K562 (cell line): Measurements from ENCODE around the gene TTLL9. TPM values are rescaled to one million over a fixed set of nuclear protein-coding genes. Genes with fewer than 3 reads are reported as not detected.

Experiments
- ATAC-seq: fragments of 200-7000 bp; cut with Tn5 transposase; 3 replicates; pipeline ENCODE4 v1.9.1; 2020; ENCODE audit warnings: moderate library complexity
- Bru-seq: library from RNA; stranded (reverse); fragments of 400-500 nt; gene quantifications from one replicate; lab custom pipeline; 2021; lab: Mats Ljungman, UMichigan
- BruChase-seq, 2 experiments: library from RNA; stranded (reverse); fragments of 400-500 nt; gene quantifications; one replicate each; lab custom pipeline; 2021; lab: Mats Ljungman, UMichigan
- BruUV-seq: library from RNA; stranded (reverse); fragments of 400-500 nt; replicated peaks from 2 replicates; lab custom pipeline; 2021; lab: Mats Ljungman, UMichigan
- CTCF ChIA-PET: fragments of 300-600 bp; formaldehyde crosslinking; extraction: SDS; loops from one replicate; lab custom pipeline; 2021; ENCODE audit warnings: low intra/inter-chr PET ratio; lab: Yijun Ruan, JAX
- POLR2A ChIA-PET: fragments of 300-600, 350-650 bp; sonication (Branson Sonifier 250); formaldehyde crosslinking; extraction: SDS; loops from one replicate; lab custom pipeline; 2021; ENCODE audit warnings: antibody characterized with exemption, inconsistent platforms; lab: Yijun Ruan, JAX
- DNase-seq, 4 experiments: peaks; one replicate each; pipeline versions ENCODE4 v3.0.0 to v3.0.0-alpha.2; 2011 to 2018; ENCODE audit warnings: low spot score in 3 of 4, mixed read lengths in 3 of 4; ENCODE audit errors: extremely low read depth in 1 of 4
- FAIRE-seq: peaks from 2 replicates; lab custom pipeline; 2011; peaks lifted over from hg19 to GRCh38; lab: Jason Lieb, UNC
- H2AFZ ChIP-seq: 2 replicates; pipeline ENCODE4 v1.6.0; 2011; ENCODE audit warnings: low read depth, low read length, control low read depth, inconsistent platforms
- H3K27ac ChIP-seq: fragments of 200-600 bp; 3 replicates; pipeline ENCODE4 v1.8.0; 2011; ENCODE audit warnings: low read depth, mild to moderate bottlenecking, control low read depth, inconsistent platforms, low read length, moderate library complexity, mixed read lengths; ENCODE audit errors: extremely low read depth
- H3K27me3 ChIP-seq, 2 experiments: fragments of 300-600 bp in 1 of 2; 2 replicates in 1 of 2; 3 replicates in 1 of 2; pipeline versions ENCODE4 v1.6.0 to v1.8.0; 2011; ENCODE audit warnings: inconsistent platforms in 2 of 2, low read length in 2 of 2, mild to moderate bottlenecking in 1 of 2, mixed read lengths in 1 of 2, moderate library complexity in 1 of 2; ENCODE audit not compliant: control insufficient read depth in 2 of 2, insufficient read depth in 2 of 2
- H3K36me3 ChIP-seq: fragments of 300-600 bp; 3 replicates; pipeline ENCODE4 v1.8.0; 2011; ENCODE audit warnings: mild to moderate bottlenecking, low read length, inconsistent platforms; ENCODE audit not compliant: control insufficient read depth, insufficient read depth
- H3K4me1 ChIP-seq, 2 experiments: fragments of 200-600 bp in 1 of 2; replicated peaks in 1 of 2; 2 replicates in 1 of 2; 3 replicates in 1 of 2; pipeline versions ENCODE4 v1.5.1 to v1.8.0; 2011; ENCODE audit warnings: inconsistent platforms in 2 of 2, low read length in 2 of 2, mild to moderate bottlenecking in 1 of 2, mixed read lengths in 1 of 2, moderate library complexity in 1 of 2; ENCODE audit not compliant: control insufficient read depth in 2 of 2, insufficient read depth in 2 of 2
- H3K4me2 ChIP-seq: 2 replicates; pipeline ENCODE4 v1.6.1; 2011; ENCODE audit warnings: low read length, control low read depth, inconsistent platforms, mixed read lengths; ENCODE audit not compliant: insufficient read depth
- H3K4me3 ChIP-seq: fragments of 200-600 bp; sonication (generic), shearing (Covaris generic); 2 replicates; pipeline ENCODE4 v1.5.1; 2016; ENCODE audit warnings: control low read depth, inconsistent platforms
- H3K79me2 ChIP-seq: fragments of 200-600 bp; 3 replicates; pipeline ENCODE4 v1.8.0; 2011; ENCODE audit warnings: low read length, inconsistent platforms; ENCODE audit not compliant: control insufficient read depth, insufficient read depth
- H3K9ac ChIP-seq, 2 experiments: 2 replicates each; pipeline versions ENCODE4 v1.6.0 to v1.6.1; 2011; ENCODE audit warnings: low read depth in 2 of 2, low read length in 2 of 2, control low read depth in 1 of 2, inconsistent platforms in 1 of 2, mild to moderate bottlenecking in 1 of 2, mixed read lengths in 1 of 2; ENCODE audit not compliant: insufficient read depth in 1 of 2
- H3K9me1 ChIP-seq: one replicate; pipeline ENCODE4 v1.6.0; 2011; ENCODE audit warnings: inconsistent platforms, mild to moderate bottlenecking, low read length, moderate library complexity; ENCODE audit not compliant: control insufficient read depth, insufficient read depth
- H3K9me3 ChIP-seq: replicated peaks from 2 replicates; pipeline ENCODE4 v1.5.1; 2011; ENCODE audit warnings: low read depth, low read length, inconsistent platforms; ENCODE audit not compliant: control insufficient read depth, insufficient read depth
- H4K20me1 ChIP-seq: replicated peaks from 2 replicates; pipeline ENCODE4 v1.6.1; 2011; ENCODE audit warnings: low read length, inconsistent platforms, mixed read lengths; ENCODE audit not compliant: control insufficient read depth, insufficient read depth
- LARP7 ChIP-seq: fragments of 450-650 bp; IDR thresholded peaks from 2 replicates; pipeline ENCODE4 v1.6.1; 2016
- NONO ChIP-seq, 2 experiments: fragments of 200-400 bp in 1 of 2; fragments of 450-650 bp in 1 of 2; formaldehyde crosslinking in 1 of 2; IDR thresholded peaks; 2 replicates each; pipeline ENCODE4 v1.6.1; 2017; ENCODE audit warnings: low read depth in 2 of 2, mild to moderate bottlenecking in 2 of 2, moderate library complexity in 2 of 2, low read length in 1 of 2
- WGBS: fragments of 100-300 bp; shearing (Covaris generic); methylation state at CpG from one replicate; pipeline ENCODE4 v1.1.6; 2016; ENCODE audit warnings: low coverage, mixed read lengths; ENCODE audit not compliant: insufficient coverage; ENCODE audit errors: missing lambda C conversion rate; 5-methylcytosine and 5-hydroxymethylcytosine counted together
- in situ Hi-C: fragments of 300-500 bp; cut with MboI; formaldehyde crosslinking; loops from 4 replicates; pipeline ENCODE4 v1.15.0; 2018; ENCODE audit warnings: inconsistent platforms, mixed read lengths
- intact Hi-C: fragments of 100-400 bp; cut with micrococcal nuclease; formaldehyde crosslinking; loops from 2 replicates; pipeline ENCODE4 v1.14.2; 2022
- long read RNA-seq, 3 experiments: library from polyadenylated mRNA in 2 of 3; library from RNA in 1 of 3; unstranded in 2 of 3; stranded (forward) in 1 of 3; transcript quantifications; one replicate each; pipeline ENCODE4 v2.0.0, GENCODE V29; 2019 to 2022
- polyA minus RNA-seq, 3 experiments: library from RNA; depleted of rRNA, polyadenylated mRNA; stranded (reverse); fragments of >200 nt; gene quantifications; 2 replicates each; pipeline ENCODE4 v1.2.3, GENCODE V29; 2011
- polyA plus RNA-seq, 8 experiments: library from polyadenylated mRNA; depleted of rRNA in 4 of 8; stranded (reverse) in 5 of 8; unstranded in 3 of 8; fragments of >200 nt; fragmentation: Nextera tagmentation in 2 of 8; fragmentation: Illumina TruSeq in 1 of 8; extraction: Ambion mirVana in 2 of 8; extraction: Trizol in 1 of 8; gene quantifications; 2 replicates each; pipeline versions ENCODE4 v1.2.1 to v1.2.3, GENCODE V29; 2011 to 2014; ENCODE audit warnings: inconsistent platforms in 1 of 8, missing spikeins in 1 of 8
- total RNA-seq, 7 experiments: library from RNA; depleted of rRNA in 6 of 7; stranded (reverse); fragments of >200 nt in 6 of 7; fragmentation: Illumina TruSeq in 2 of 7; extraction: Trizol in 2 of 7; gene quantifications; 2 replicates each; pipeline versions ENCODE4 v1.2.1 to v1.2.3, GENCODE V29; 2011 to 2021; ENCODE audit warnings: low replicate concordance in 1 of 7
- TF ChIP-seq, protein P1 (sequence below), 2 experiments: fragments of 450-650 bp; formaldehyde crosslinking in 1 of 2; IDR thresholded peaks; 2 replicates each; pipeline versions ENCODE4 v1.4.0 to v1.6.1; 2014 to 2020; ENCODE audit warnings: mild to moderate bottlenecking in 2 of 2, borderline replicate concordance in 1 of 2, low read depth in 1 of 2
- TF ChIP-seq, protein P2 (sequence below): fragments of 450-650 bp; IDR thresholded peaks from 2 replicates; pipeline ENCODE4 v1.6.1; 2016

The TTLL9 gene, protein sequence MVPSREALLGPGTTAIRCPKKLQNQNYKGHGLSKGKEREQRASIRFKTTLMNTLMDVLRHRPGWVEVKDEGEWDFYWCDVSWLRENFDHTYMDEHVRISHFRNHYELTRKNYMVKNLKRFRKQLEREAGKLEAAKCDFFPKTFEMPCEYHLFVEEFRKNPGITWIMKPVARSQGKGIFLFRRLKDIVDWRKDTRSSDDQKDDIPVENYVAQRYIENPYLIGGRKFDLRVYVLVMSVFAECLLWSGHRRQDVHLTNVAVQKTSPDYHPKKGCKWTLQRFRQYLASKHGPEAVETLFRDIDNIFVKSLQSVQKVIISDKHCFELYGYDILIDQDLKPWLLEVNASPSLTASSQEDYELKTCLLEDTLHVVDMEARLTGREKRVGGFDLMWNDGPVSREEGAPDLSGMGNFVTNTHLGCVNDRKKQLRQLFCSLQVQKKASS
- not detected in 2 replicates for total RNA-seq (2011; cell fraction: chromatin; rRNA removed; ENCODE audit: low replicate concordance)
- not detected in 2 replicates for total RNA-seq (2011; cell fraction: nucleolus; rRNA removed)
- total RNA-seq (2011; cell fraction: nucleoplasm; rRNA removed): not detected in 2 replicates
- total RNA-seq (2014; rRNA removed): not detected in 2 replicates
- total RNA-seq (2014; rRNA removed; fragmentation: Illumina TruSeq; extraction: Trizol): not detected in 2 replicates
- not detected in 2 replicates for total RNA-seq (2015; rRNA removed; fragmentation: Illumina TruSeq; extraction: Trizol)
- total RNA-seq (2021): not detected in 2 replicates
- polyA plus RNA-seq (2011; rRNA removed): not detected in 2 replicates
- not detected in 2 replicates for polyA plus RNA-seq (2011; cell fraction: cytosol; rRNA removed)
- polyA plus RNA-seq (2011; cell fraction: nucleus; rRNA removed): not detected in 2 replicates
- not detected in 2 replicates for polyA plus RNA-seq (2012)
- polyA plus RNA-seq (2014; fragmentation: Illumina TruSeq; extraction: Trizol): not detected in 2 replicates
- polyA plus RNA-seq (2014; fragmentation: Nextera tagmentation; extraction: Ambion mirVana): under 1 TPM in 1 of 2 experiments, not detected in 1; 0.06 TPM
- 0.07 TPM in 1 of 2 replicates, not detected in the other for polyA plus RNA-seq (2014; rRNA removed)
- not detected in 2 replicates for polyA minus RNA-seq (2011; rRNA and poly(A)+ RNA removed)
- not detected in 2 replicates for polyA minus RNA-seq (2011; cell fraction: cytosol; rRNA and poly(A)+ RNA removed)
- polyA minus RNA-seq (2011; cell fraction: nucleus; rRNA and poly(A)+ RNA removed): not detected in 2 replicates
- percentile 12 among the genes with signal in this experiment for Bru-seq, nascent RNA
- percentile 5 among the genes with signal in this experiment for BruChase-seq, experiment 1, labeled RNA remaining after a 2-hour chase
- BruChase-seq, experiment 2, labeled RNA remaining after a 6-hour chase: percentile 9 among the genes with signal in this experiment
- long read RNA-seq, experiment 1: 0 reads
- long read RNA-seq, experiment 2: 0 reads
- long read RNA-seq, experiment 3: 0 reads

DNA sequence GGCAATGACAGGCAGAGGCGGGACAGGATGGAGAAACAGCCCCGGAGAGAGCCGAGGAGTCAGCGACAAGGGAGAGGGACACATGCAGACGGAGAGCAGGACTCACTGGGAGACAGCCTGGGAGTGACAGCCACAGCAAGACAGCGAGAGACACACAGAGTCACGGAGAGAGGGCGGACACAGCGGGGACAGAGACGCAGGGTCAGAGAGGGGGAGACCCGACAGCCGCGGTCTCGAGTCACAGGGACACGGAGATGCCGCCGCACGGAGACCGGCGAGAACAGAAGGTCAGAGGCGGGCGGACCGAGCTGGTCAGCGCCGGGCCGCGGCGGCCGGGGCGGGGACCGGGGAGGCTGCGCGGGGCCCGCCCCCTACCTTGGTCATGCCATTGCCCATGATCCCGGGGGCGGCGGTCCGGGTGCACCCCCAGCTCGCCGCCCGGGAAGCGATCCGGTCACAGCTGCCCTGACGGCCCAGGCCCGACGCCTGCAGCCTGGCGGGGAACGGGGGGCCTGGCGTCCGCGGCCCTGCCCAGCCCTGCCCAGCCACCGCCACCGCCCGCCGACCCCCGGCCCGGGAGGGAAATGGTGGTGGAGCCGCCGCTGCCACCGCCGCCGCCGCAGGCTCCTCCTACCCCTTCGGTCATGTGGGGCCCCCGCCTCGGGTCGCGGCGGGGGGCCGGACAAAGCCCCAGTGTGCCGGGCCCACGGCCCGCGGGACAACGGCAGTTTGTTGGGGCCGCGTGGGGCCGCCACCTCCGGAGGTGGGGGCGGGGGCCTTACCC is at the start of gene TTLL9, which contains the start of gene DUSP15:
Gene TTLL9 (plus strand): TSS at position 693 of the 784 bp plus-strand sequence. CDS start 493 bp downstream, outside the sequence.
Gene DUSP15 (minus strand): TSS at position 586 of the 784 bp plus-strand sequence. CDS start 190 bp downstream, at position 396.
- BruUV-seq: no TSS peak
- TF ChIP-seq LARP7: 0 out of 2 replicates have a peak, but pooled peaks have one; percentile 10
- peak in 1 of 2 experiments; percentile 70; a peak in 1 of 4 replicates for TF ChIP-seq NONO (IDR thresholded peaks at IDR 0.05; ENCODE audit: low read depth in 2 of 2, low read length in 1 of 2)
- TF ChIP-seq, protein P1, sequence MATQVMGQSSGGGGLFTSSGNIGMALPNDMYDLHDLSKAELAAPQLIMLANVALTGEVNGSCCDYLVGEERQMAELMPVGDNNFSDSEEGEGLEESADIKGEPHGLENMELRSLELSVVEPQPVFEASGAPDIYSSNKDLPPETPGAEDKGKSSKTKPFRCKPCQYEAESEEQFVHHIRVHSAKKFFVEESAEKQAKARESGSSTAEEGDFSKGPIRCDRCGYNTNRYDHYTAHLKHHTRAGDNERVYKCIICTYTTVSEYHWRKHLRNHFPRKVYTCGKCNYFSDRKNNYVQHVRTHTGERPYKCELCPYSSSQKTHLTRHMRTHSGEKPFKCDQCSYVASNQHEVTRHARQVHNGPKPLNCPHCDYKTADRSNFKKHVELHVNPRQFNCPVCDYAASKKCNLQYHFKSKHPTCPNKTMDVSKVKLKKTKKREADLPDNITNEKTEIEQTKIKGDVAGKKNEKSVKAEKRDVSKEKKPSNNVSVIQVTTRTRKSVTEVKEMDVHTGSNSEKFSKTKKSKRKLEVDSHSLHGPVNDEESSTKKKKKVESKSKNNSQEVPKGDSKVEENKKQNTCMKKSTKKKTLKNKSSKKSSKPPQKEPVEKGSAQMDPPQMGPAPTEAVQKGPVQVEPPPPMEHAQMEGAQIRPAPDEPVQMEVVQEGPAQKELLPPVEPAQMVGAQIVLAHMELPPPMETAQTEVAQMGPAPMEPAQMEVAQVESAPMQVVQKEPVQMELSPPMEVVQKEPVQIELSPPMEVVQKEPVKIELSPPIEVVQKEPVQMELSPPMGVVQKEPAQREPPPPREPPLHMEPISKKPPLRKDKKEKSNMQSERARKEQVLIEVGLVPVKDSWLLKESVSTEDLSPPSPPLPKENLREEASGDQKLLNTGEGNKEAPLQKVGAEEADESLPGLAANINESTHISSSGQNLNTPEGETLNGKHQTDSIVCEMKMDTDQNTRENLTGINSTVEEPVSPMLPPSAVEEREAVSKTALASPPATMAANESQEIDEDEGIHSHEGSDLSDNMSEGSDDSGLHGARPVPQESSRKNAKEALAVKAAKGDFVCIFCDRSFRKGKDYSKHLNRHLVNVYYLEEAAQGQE (IDR thresholded peaks at IDR 0.05; ENCODE audit: borderline replicate concordance): peak; percentile 96
- TF ChIP-seq, protein P1 (CRISPR knock-in tag; IDR thresholded peaks at IDR 0.05; ENCODE audit: low read depth): no peak
- TF ChIP-seq, protein P2, sequence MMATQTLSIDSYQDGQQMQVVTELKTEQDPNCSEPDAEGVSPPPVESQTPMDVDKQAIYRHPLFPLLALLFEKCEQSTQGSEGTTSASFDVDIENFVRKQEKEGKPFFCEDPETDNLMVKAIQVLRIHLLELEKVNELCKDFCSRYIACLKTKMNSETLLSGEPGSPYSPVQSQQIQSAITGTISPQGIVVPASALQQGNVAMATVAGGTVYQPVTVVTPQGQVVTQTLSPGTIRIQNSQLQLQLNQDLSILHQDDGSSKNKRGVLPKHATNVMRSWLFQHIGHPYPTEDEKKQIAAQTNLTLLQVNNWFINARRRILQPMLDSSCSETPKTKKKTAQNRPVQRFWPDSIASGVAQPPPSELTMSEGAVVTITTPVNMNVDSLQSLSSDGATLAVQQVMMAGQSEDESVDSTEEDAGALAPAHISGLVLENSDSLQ: peak; percentile 57

More for the DNA sequence above, at the start of gene TTLL9, which contains the start of gene DUSP15:
- ChIA-PET CTCF (interaction anchor here (0.7 kb wide), 1 partner anchor 17 kb away, joined by 3 read pairs; no protein-coding TSS in a partner anchor), POLR2A (no interaction called here)
- Histone ChIP-seq H3K9ac (peak within 1 kb of the TSS in 1 of 2 experiments; percentile 77; a peak in 3 of 4 replicates), H3K9me1 (no peaks in the 10 kb centered on the region), H3K4me2 (peak within 1 kb of the TSS; percentile 52; the same call in 1 of the 2 replicates), H3K4me3 (0 out of 2 replicates have a peak within 1 kb of the TSS, but pooled peaks have one; percentile 8), H3K27me3 (peaks cover 45 to 59% of the 10 kb centered on the region in 2 experiments), H3K79me2 (no peaks in the 10 kb centered on the region), H3K9me3 (no peaks in the 10 kb centered on the region), H2AFZ (peak within 1 kb of the TSS; percentile 66; the same call in 1 of the 2 replicates), H3K4me1 (peaks cover 0 to 11% of the 10 kb centered on the region in 2 experiments; a peak in 2 of 5 replicates), H3K27ac (no peak within 1 kb of the TSS), H3K36me3 (no peaks in the 10 kb centered on the region), H4K20me1 (peaks cover 12% of the 10 kb centered on the region)
- FAIRE-seq: no peak
- intact Hi-C loops (no loop called here), in situ Hi-C loops (no loop called here)
- ATAC-seq: peak; percentile 72
- peak in 2 of 4 experiments; percentile 65 to 67 for DNase-seq
- 2% methylated on average over 31 of the region's 80 CpGs for WGBS
